DOHH2 (cell line): ENCODE data around the gene HERC4.

Experiments used
- H3F3A ChIP-seq: fragments of 200-600 bp; sonication (generic), shearing (Covaris generic); 2 replicates; pipeline ENCODE4 v1.6.0; 2016; ENCODE audit warnings: antibody characterized with exemption, mild to moderate bottlenecking; ENCODE audit not compliant: control insufficient read depth, insufficient read depth
- H3K27ac ChIP-seq: fragments of 200-600 bp; sonication (generic); 2 replicates; pipeline ENCODE4 v1.5.1; 2014; ENCODE audit warnings: low read depth, mild to moderate bottlenecking, low read length, moderate library complexity
- H3K27me3 ChIP-seq: fragments of 200-600 bp; sonication (generic); 2 replicates; pipeline ENCODE4 v1.6.1; 2014; ENCODE audit warnings: mild to moderate bottlenecking, low read length, mixed read lengths; ENCODE audit not compliant: control insufficient read depth
- H3K36me3 ChIP-seq: fragments of 200-600 bp; sonication (generic); 2 replicates; pipeline ENCODE4 v1.6.1; 2014; ENCODE audit warnings: mild to moderate bottlenecking, low read length, moderate library complexity, mixed read lengths; ENCODE audit not compliant: control insufficient read depth
- H3K4me1 ChIP-seq: fragments of 200-600 bp; sonication (generic); 2 replicates; pipeline ENCODE4 v1.6.1; 2014; ENCODE audit warnings: mild to moderate bottlenecking, low read length, mixed read lengths; ENCODE audit not compliant: control insufficient read depth
- H3K4me2 ChIP-seq: fragments of 200-600 bp; sonication (generic); 2 replicates; pipeline ENCODE4 v1.6.0; 2014; ENCODE audit warnings: mild to moderate bottlenecking, low read length, moderate library complexity
- H3K4me3 ChIP-seq: fragments of 200-600 bp; sonication (generic); 2 replicates; pipeline ENCODE4 v1.5.1; 2014; ENCODE audit warnings: mild to moderate bottlenecking, low read length, mixed read lengths
- H3K79me2 ChIP-seq: fragments of 200-600 bp; sonication (generic); 2 replicates; pipeline ENCODE4 v1.6.1; 2014; ENCODE audit warnings: mild to moderate bottlenecking, low read length, mixed read lengths; ENCODE audit not compliant: control insufficient read depth
- H3K9me2 ChIP-seq: fragments of 200-600 bp; sonication (generic); replicated peaks from 2 replicates; pipeline ENCODE4 v1.6.1; 2014; ENCODE audit warnings: mild to moderate bottlenecking, low read length, mixed read lengths; ENCODE audit not compliant: control insufficient read depth
- H3K9me3 ChIP-seq: fragments of 200-600 bp; sonication (generic); 2 replicates; pipeline ENCODE4 v1.6.1; 2014; ENCODE audit warnings: antibody characterized with exemption, low read length, mixed read lengths; ENCODE audit not compliant: control insufficient read depth, insufficient read depth
- H4K20me1 ChIP-seq: fragments of 200-600 bp; sonication (generic); 2 replicates; pipeline ENCODE4 v1.6.0; 2014; ENCODE audit warnings: low read depth, mild to moderate bottlenecking, antibody characterized with exemption, low read length, moderate library complexity; ENCODE audit not compliant: control insufficient read depth, insufficient read depth
- EZH2phosphoT487 ChIP-seq: fragments of 200-600 bp; sonication (generic); IDR thresholded peaks from 2 replicates; pipeline ENCODE4 v1.6.1; 2017; ENCODE audit warnings: borderline replicate concordance, mild to moderate bottlenecking, antibody characterized with exemption, low read length, moderate library complexity, mixed read lengths
- TF ChIP-seq, protein P1 (sequence below): fragments of 200-600 bp; sonication (generic); IDR thresholded peaks from one replicate; pipeline ENCODE4 v1.5.1; 2014; ENCODE audit warnings: antibody characterized with exemption, mild to moderate bottlenecking, low read depth, low read length; ENCODE audit not compliant: poor library complexity, severe bottlenecking

Gene HERC4

DNA sequence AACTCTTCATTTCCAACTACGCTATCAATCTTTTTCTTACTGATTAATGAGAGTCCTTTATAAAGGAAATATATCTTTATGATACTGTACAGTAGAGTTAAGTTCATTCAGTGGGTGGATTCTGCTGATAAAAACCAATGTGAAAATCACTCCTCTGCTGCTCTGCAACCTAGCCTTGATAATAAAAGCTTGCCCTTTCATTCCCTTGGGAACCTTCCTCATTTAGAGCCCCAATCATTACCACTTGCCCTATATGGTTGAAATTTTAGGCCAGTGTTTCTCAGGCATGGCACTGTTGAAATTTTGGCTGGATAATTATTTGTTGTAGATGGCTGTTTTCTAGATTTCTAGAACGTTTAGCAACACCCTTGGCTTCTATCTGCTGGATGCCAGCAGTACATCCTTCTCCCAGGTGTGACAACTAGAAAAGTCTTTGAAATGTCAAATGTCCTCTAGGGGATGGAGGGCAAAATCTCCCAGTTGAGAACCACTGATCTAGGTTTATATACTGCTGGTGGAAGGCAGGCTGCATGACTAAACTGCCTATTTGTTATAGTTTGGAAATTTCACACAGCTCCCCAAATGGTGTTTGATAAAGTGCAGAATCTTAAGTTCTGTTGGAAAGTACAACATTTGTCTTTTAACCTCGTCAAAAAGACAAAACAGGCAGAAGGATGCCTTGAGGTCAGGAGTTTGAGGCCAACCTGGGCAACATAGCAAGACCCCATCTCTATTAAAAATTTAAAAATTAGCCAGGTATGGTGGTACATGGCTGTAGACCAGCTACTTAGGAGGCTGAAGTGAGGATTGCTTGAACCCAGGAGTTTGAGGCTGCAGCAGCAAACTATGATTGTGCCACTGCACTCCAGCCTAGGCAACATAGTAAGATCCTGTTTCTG, 199.5 kb downstream of the HERC4 start:
- H3K4me3 ChIP-seq = no peak overlapping the region
- no peaks in the 10 kb centered on the region for H3K79me2 ChIP-seq
- no peaks in the 10 kb centered on the region for H3K9me3 ChIP-seq
- H3K9me2 ChIP-seq = no peaks in the 10 kb centered on the region
- no peak overlapping the region for H3K27ac ChIP-seq
- H4K20me1 ChIP-seq = no peaks in the 10 kb centered on the region
- no peaks in the 10 kb centered on the region for H3F3A ChIP-seq
- H3K27me3 ChIP-seq = no peaks in the 10 kb centered on the region
- H3K4me2 ChIP-seq = no peak overlapping the region
- no peaks in the 10 kb centered on the region for H3K4me1 ChIP-seq
- H3K36me3 ChIP-seq = no peaks in the 10 kb centered on the region
- no peak for TF ChIP-seq EZH2phosphoT487
- TF ChIP-seq, protein P1, sequence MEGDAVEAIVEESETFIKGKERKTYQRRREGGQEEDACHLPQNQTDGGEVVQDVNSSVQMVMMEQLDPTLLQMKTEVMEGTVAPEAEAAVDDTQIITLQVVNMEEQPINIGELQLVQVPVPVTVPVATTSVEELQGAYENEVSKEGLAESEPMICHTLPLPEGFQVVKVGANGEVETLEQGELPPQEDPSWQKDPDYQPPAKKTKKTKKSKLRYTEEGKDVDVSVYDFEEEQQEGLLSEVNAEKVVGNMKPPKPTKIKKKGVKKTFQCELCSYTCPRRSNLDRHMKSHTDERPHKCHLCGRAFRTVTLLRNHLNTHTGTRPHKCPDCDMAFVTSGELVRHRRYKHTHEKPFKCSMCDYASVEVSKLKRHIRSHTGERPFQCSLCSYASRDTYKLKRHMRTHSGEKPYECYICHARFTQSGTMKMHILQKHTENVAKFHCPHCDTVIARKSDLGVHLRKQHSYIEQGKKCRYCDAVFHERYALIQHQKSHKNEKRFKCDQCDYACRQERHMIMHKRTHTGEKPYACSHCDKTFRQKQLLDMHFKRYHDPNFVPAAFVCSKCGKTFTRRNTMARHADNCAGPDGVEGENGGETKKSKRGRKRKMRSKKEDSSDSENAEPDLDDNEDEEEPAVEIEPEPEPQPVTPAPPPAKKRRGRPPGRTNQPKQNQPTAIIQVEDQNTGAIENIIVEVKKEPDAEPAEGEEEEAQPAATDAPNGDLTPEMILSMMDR = no peak
